GM19193 (cell line): ENCODE data around the gene IL1RAP.

Experiments used
- POLR2A ChIP-seq: IDR thresholded peaks from 4 replicates; pipeline ENCODE4 v1.6.1; 2011; ENCODE audit not compliant: insufficient read depth, insufficient read length; ENCODE audit errors: extremely low read depth

Gene IL1RAP

DNA sequence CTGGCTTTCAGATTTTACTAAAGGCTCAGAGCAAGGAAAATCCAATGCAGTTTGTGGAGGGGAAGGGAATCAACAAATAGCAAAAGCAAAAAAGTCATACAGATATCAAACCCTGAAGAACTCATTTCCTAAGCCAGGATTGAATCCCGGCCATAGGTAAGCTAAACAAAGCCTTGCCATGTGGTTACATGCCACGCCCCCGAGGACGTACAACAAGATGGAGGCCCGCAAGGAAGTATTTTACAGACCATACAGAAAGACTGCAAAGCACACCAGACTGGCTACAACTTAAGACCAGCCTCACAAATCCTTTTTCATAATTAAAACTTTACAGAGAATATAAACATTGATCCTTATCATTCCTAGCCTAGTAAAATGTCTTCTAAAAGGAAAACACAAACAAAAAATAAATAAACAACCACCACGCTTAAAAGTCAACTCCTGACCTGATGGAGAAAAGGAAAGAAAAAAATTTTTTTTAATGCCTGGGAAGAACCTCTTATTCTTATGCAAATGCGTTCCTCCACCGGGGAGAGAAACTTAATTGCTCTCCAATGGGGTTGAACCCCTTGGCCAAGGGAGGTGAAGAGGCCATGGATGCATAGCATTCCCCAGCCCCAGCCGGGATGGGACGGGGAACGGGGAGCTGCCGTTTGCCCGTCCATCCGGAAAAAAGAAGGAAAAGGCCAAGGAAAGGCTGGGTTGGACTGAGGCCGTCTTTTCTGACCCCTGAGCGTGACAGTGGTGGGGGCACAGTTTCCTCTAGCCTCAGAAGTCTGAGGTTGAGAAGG, 39.3 kb downstream of the IL1RAP start:
- no peak for TF ChIP-seq POLR2A

DNA sequence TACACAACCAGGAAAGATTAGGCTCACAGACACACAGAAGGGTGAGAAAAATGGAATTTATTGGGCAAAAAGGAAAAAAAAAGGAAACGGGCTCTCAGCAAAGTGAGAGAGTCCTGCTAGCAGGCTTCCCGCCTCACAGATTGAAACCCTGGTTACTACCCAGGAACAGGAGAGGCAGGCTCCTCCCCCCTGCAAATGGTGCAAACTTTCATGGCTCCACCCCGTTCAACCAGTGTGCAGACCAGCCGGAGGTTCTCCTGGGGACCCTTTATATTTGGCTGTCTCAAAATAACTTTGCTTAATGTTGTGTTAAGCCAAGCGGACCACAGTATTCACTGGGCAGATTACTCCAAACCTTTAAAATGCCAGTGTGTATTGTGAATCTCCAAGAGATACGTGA, 40.3 kb downstream of the IL1RAP start:
- no peak for TF ChIP-seq POLR2A

DNA sequence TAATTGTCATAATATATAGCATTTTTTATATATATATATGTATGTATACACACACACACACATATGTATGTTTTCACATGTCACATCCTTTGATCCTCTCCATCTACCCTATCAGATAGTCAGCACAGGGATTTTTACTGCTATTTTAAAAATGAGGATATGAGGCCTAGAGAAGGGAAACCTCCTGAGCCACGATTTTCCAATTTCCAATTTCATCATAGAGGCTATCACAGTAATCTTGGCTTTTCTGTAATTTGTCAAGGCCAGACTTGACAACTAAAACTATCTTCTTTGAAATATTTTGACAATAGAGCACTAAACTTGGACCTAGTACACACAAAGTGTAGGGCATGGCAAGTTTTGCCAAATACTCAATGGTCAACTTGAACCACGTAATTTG, 42.5 kb downstream of the IL1RAP start:
- no peak for TF ChIP-seq POLR2A

DNA sequence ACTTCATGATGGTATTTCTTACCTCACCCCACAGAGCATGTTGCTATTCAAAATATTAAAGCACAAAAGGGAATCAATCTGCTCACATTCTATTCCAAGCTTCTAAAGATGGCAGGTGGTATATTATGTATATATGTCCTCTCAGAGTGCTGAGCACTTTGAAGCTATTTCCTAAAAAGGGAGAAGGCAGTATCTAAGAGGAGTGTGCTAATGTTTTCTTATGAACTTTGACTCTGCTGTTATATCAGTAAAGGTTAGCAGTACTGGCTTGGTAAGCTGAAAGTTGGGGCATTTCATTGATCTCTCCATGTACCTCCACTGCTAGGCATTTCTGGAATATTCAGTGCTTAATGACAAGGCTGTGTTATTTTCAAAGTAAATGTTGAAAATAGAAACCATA, 43.4 kb downstream of the IL1RAP start:
- no peak for TF ChIP-seq POLR2A

GRCh38 chr3:190558316-190558715, 44.4 kb downstream of the IL1RAP start:
- no peak for TF ChIP-seq POLR2A

DNA sequence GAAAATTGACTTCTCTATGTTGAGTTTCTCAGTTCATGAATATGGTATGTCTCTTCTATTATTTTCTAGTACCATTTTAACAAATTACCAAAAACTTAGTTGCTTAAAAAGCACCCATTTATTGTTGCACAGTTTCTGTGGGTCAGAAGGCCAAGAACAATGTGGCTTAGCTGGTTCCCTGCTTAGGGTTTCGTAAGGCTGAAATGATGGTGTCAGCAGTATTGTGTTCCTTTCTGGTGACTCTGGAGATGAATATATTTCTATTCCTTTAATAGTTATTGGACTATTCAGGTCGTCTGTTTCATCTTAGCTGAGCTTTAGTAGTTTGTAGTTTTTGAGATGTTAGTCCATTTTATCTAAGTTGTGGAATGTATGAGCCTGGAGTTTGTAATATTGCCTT, 44.9 kb downstream of the IL1RAP start:
- TF ChIP-seq POLR2A, result no peak

DNA sequence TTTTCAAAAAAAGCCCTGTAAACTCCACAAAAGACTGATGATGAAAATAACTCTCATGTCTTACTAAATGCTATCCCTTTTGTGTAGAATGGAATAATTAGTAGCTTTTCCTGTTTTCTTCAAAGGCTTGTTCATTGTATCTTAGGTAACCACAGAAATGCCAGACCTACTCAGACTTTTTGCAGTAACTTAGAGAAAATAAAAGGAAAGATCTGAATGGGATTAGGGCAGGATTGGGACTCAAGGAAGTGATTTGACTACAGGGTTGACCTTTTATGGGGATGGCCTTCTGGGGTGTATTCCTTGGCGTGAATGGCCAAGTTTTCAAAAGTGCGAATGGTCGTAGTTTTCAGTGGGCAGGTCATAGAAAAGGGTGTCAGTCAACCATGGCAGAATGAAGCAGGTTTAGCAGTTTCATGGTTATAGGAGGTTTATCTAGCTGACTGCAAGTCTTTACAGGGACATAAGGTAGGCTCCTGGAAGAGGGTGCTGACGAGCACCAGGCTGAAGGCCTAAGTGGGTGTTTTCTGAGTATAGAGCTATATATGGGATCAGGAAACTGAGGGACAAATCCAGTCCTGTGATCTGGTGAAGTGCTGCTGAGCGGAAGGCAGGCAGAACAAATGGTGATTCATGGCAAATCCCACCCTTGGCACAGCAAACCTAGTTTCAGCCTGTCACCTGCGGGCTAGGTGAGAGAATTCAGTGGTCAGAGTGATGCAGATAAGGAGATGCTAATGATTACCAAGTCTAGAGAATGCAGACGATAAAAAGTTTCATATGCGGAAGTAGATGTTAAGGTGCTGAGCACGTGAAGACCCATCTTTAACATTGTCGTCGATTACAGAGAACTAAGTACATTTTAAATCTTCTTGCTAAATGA, 46.4 kb downstream of the IL1RAP start:
- no peak for TF ChIP-seq POLR2A

DNA sequence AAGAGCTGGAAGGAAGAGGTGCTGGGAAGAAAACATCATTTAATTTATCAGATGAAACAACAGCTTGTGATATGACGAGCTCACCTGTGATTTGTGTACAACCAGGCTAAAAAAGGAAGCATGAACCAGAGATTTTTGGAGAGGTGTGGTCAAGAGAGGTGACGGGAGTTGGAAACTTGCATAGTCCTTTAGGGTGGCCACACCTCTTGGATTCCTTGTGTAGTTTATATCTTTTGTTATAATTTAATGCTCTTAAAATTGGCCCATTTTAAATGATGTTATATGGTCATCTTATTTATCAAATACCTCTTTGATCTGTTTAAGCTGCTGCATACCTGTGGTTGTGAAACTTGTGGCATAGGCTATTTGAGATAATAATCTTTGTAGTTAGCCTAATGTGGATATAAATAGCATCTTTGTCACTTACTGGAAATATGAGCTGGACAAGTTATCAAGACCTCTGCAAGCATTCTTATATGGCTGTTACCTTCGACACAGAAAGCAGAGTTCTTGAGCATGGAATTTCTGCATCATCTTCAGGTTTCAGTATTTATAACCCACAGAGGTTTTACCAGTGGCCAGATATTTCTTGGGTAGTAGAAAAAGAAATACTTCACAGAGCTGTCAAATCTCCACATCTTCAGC, 49.1 kb downstream of the IL1RAP start:
- no peak for TF ChIP-seq POLR2A

- TF ChIP-seq POLR2A, result no peak
Measured at GRCh38 chr3:190564175-190564574, 50.3 kb downstream of the IL1RAP start.

DNA sequence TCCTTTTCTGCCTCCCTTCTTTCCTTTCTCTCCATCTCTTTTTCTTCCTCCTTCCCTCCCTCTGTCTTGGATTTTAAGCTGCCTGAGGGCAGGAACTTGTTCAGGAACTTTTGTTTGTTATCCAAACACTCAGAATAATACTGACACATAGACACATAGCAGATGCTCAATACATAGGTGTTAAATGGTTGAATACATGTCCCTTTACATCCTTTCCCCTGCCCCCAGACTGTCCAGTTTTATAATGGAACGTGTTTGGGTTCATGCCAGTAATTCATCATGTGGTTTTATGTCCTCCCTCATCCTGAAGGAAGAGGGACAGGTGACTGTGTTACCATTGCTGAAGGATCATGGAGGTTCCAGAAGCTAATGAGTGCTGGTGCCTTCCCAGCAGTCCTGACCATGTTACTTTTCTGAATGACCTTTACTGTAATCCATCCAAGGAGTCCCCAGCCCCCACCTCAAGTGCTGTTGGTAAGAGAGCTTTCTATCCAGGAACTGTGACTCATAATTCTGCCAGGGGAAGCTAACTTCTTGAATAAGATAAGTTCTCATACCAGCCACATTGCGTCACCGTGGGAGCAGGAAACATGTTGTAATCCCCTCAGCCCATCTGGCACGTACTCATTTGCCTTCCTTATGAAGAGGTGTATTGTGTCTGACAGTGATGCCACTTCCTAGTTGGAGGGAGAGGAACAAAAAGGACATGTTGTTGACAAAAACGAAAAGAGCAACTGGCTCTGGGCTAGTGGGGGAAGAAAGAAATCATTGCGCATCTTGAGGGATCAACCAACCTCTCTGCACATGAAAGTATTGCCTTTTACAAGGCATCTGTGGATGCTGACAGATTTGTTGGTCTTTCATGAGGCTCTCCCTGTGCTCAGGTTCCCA, 52.4 kb downstream of the IL1RAP start:
- no peak for TF ChIP-seq POLR2A

DNA sequence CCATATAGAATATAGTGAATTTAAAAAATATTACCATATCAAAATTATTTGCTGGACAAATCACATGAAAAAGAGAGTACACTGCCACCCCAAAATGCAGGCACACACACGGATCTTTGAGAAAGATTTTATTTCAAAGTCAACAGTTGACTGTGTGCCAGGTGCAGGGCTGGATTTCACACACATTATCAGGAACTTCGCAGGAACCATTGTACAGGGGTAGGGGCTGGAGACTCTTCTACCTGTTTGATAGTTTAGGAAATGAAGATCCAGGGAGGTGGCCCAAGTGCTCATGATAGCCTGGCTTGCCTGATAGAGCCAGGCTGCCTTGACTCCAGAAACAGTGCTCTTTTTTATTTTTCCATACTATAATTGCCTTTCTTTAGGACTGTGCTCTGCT, 54.2 kb downstream of the IL1RAP start:
- TF ChIP-seq POLR2A, result no peak

GRCh38 chr3:190574473-190574872, 60.6 kb downstream of the IL1RAP start:
- TF ChIP-seq POLR2A, result no peak

DNA sequence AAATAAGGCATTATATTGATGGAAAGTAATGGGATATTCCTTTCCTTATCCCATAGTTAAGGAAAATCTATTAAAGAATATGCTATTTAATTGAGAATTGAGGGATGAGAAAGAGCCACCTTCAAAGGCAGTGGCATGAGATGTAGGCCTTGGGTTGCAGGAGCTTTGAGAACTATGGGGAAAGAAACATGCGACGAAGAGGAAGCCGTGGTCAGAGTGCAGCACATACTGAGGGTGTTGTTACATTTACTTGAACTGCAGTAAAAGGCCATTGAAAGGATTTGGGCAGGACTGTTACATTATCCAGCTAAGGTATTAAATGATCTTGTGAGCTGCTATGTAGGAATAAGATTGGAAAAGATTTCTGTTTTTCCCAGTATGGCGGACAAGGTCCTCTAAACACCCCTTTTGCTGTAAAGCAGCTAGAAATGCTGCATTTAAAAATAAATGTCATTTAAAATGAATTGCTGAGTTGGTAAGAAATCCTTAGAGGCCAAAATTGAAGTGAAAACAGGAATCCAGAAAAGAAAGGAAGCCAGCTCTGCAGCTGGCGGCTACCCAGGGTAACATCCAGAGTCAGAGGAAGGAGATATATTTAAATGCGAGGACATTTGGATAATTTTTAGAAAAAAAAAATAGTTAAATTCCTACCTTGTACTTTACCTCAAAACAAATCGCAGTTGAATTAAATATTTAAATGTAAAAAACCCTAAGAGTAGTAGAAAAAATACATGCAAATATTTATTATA, 61.7 kb downstream of the IL1RAP start:
- no peak for TF ChIP-seq POLR2A

DNA sequence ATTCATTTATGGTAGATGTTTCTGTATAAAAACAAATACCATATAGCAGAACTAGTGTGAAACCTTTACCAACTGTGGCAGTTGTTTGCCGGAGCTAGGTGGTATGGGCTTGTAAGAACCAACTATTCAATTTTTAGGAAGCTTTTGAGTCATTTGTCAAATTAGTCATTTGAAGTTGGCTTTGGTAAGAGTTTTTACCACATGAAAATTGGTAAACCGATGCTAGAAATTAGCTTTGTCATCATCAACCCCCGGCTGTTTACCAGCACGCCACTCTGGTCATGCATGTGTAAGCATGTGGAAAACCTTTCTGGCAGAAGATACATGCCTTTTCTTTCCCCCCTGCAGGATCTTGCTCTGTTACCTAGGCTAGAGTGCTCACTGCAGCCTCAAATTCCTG, 63.3 kb downstream of the IL1RAP start:
- TF ChIP-seq POLR2A, result no peak

DNA sequence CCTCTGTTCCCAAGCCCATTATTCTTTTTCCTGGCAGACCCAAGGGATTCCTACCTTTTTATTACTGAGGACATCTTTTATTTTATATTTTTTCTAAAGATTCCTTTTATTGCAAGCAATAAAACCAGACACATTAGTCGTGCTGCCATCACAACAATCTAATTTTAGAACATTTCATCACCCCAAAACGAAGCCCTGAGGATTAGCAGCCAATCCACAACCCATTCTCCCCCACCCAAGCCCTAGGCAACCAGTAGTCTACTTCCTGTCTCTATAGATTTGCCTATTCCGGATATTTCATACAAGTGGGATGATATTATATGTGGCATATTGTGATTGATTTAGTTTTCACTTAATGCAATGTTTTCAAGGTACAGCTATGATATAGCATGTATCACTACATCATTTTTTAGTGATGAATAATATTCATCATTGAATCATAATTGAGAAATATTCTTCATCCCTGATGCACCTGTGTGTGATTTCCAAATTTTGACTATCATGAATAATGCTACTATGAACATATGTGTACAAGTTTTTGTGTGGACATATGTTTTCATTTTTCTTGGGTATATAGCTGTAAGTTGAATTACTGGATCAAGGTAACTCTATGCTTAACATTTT, 65.7 kb downstream of the IL1RAP start:
- no peak for TF ChIP-seq POLR2A
